Lower leg skin (tissue), 4 donors: Measurements from ENCODE around the gene PRSS12. TPM values are rescaled to one million over a fixed set of nuclear protein-coding genes. Genes with fewer than 3 reads are reported as not detected.
"Not testable (repeated sequence)": the region's sequence is repeated elsewhere in the genome, so short reads cannot be mapped to it uniquely, and the experiment has no call there.

ENCODE experiments used
- DNase-seq, 2 donors: peaks; one replicate each; pipeline ENCODE4 v3.0.0-alpha.2; 2019; ENCODE audit warnings: low spot score in 2 of 2
- H3K4me3 ChIP-seq: fragments of 200-600 bp; sonication (generic); 2 replicates; pipeline ENCODE4 v1.5.1; 2017; ENCODE audit warnings: mild to moderate bottlenecking, low read depth; ENCODE audit not compliant: poor library complexity, severe bottlenecking
- POLR2A ChIP-seq, 2 donors: fragments of 450-650 bp; IDR thresholded peaks; one replicate each; pipeline ENCODE4 v1.6.1; 2016 to 2017; ENCODE audit warnings: antibody characterized with exemption in 2 of 2, mild to moderate bottlenecking in 1 of 2, moderate library complexity in 1 of 2
- WGBS, 2 donors: methylation state at CpG; one replicate each; pipeline ENCODE4 v1.1.5; 2018; 5-methylcytosine and 5-hydroxymethylcytosine counted together
- intact Hi-C: fragments of 100-400 bp; cut with DNase I; formaldehyde crosslinking; loops from one replicate; pipeline ENCODE4 v1.15.0; 2023; ENCODE audit warnings: low total_unique reads
- total RNA-seq, 4 donors: library from RNA; depleted of rRNA; stranded (reverse); fragments of >200 nt; gene quantifications; one replicate each; pipeline ENCODE4 v1.1.0, GENCODE V29; 2016
- TF ChIP-seq, protein P1 (sequence below), 3 donors: fragments of 450-650 bp; IDR thresholded peaks; one replicate each; pipeline ENCODE4 v1.5.1; 2016; ENCODE audit warnings: antibody characterized with exemption in 3 of 3, mild to moderate bottlenecking in 3 of 3, moderate library complexity in 2 of 3

The PRSS12 gene
- 1 to 10 TPM; 3.9 to 9.5 (median 4.6) TPM for total RNA-seq

GRCh38 chr4:118352843-118353533 is at the start of gene PRSS12:
PRSS12 (minus strand) TSS chr4:118353003; CDS start chr4:118352720, 283 bp downstream.
- TF ChIP-seq, protein P1, sequence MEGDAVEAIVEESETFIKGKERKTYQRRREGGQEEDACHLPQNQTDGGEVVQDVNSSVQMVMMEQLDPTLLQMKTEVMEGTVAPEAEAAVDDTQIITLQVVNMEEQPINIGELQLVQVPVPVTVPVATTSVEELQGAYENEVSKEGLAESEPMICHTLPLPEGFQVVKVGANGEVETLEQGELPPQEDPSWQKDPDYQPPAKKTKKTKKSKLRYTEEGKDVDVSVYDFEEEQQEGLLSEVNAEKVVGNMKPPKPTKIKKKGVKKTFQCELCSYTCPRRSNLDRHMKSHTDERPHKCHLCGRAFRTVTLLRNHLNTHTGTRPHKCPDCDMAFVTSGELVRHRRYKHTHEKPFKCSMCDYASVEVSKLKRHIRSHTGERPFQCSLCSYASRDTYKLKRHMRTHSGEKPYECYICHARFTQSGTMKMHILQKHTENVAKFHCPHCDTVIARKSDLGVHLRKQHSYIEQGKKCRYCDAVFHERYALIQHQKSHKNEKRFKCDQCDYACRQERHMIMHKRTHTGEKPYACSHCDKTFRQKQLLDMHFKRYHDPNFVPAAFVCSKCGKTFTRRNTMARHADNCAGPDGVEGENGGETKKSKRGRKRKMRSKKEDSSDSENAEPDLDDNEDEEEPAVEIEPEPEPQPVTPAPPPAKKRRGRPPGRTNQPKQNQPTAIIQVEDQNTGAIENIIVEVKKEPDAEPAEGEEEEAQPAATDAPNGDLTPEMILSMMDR (IDR thresholded peaks at IDR 0.05) = no peak
- no peak for TF ChIP-seq POLR2A (IDR thresholded peaks at IDR 0.05)
- WGBS, 2 donors = 1 to 2% methylated on average over 20 to 45 of the region's 59 CpGs
- intact Hi-C loops = no loop called here
- peak; percentile 32 to 95 for DNase-seq
- H3K4me3 ChIP-seq = peak within 1 kb of the TSS; percentile 31

DNA sequence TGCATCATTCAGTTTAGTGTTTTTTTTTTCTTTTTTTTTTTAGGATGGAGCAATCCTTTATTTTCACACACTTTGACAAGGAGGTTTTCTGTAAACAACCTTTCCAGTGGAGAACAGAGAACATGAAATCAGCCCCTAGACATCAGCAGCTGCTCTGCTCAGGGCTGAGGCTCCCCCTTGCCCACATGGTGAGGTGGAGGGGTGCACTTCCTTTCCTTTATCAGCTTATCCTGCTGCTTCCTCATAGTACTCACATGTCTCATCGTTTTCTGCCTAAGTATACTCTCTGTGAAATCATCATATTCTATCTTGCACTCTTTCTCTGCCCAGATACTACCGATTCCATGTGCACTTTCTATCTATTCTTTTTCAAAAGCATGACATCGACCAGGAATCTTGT is 47.6 kb upstream of the PRSS12 start:
- WGBS, 2 donors = 69 to 70% methylated on average over 3 of the region's 3 CpGs

DNA sequence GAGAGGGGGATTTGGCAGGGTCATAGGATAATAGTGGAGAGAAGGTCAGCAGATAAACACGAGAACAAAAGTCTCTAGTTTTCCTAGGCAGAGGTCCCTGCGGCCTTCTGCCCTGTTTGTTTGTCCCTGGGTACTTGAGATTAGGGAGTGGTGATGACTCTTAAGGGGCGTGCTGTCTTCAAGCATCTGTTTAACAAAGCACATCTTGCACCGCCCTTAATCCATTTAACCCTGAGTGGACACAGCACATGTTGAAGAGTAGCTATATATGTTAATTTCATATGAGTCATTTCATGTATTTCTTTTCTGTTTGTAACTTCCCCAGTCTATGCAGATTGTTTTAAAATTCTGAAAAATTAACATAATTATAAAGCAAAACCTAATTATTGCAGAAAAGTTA is 47.1 kb upstream of the PRSS12 start:
- DNase-seq, H3K4me3 ChIP-seq, intact Hi-C loops: not testable (repeated sequence)
- 45 to 57% methylated on average over 4 of the region's 4 CpGs for WGBS, 2 donors

More for the DNA sequence above, 47.6 kb upstream of the PRSS12 start:
- no peak for DNase-seq
- TF ChIP-seq, protein P1 (IDR thresholded peaks at IDR 0.05) = no peak
- no peak for TF ChIP-seq POLR2A (IDR thresholded peaks at IDR 0.05)
- intact Hi-C loops = no loop called here
- H3K4me3 ChIP-seq = no peak overlapping the region

- intact Hi-C loops = no loop called here
- 52 to 69% methylated on average over 5 of the region's 5 CpGs for WGBS, 2 donors
- TF ChIP-seq POLR2A (IDR thresholded peaks at IDR 0.05) = no peak
- TF ChIP-seq, protein P1 (IDR thresholded peaks at IDR 0.05) = no peak
- no peak overlapping the region for H3K4me3 ChIP-seq
- no peak for DNase-seq
Observed at GRCh38 chr4:118398226-118399090, 45.7 kb upstream of the PRSS12 start.

DNA sequence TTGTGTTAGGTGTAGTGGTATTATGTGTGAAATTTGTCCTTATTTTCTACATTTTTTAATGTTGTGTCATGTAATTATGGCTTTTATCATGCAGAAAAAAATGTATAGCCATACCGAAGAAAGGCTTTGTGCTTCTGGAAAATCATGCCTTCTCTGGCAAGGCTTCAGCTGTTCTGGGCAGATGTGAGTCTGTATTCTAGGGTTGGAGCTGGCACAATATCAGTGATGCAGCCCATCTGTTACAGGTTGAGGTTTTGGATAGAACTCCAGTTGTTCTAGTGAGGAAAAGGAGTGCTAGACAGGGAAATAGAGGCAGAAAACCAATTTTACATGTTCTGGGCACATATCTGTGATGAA is 44.8 kb upstream of the PRSS12 start:
- intact Hi-C loops = no loop called here
- DNase-seq = no peak
- TF ChIP-seq, protein P1 (IDR thresholded peaks at IDR 0.05) = no peak
- no peak for TF ChIP-seq POLR2A (IDR thresholded peaks at IDR 0.05)
- 38 to 49% methylated on average over 1 of the region's 1 CpG for WGBS, 2 donors
- no peak overlapping the region for H3K4me3 ChIP-seq

GRCh38 chr4:118396881-118397622 is 44.2 kb upstream of the PRSS12 start:
- TF ChIP-seq, protein P1 (IDR thresholded peaks at IDR 0.05) = no peak
- no peak for TF ChIP-seq POLR2A (IDR thresholded peaks at IDR 0.05)
- H3K4me3 ChIP-seq = no peak overlapping the region
- 59 to 66% methylated on average over 5 of the region's 5 CpGs for WGBS, 2 donors
- no peak for DNase-seq
- intact Hi-C loops = no loop called here
